Upper lobe of left lung (tissue), 6 donors: ENCODE results near the gene OR10H5. TPM values are rescaled to one million over a fixed set of nuclear protein-coding genes. Genes with fewer than 3 reads are reported as not detected.
A peak's percentile ranks its signal among the peaks of the same experiment; 100 is the strongest.

Experiments used
- ATAC-seq, 2 donors: fragments of 200-7000 bp; cut with Tn5 transposase; one replicate each; pipeline ENCODE4 v1.9.1; 2022; ENCODE audit warnings: mild to moderate bottlenecking in 2 of 2, moderate library complexity in 2 of 2; ENCODE audit not compliant: low FRiP score in 2 of 2
- DNase-seq, 2 donors: peaks; one replicate each; pipeline ENCODE4 v3.0.0-alpha.2; 2019 to 2020
- H3K27ac ChIP-seq, 4 donors: fragments of 200-600 bp; sonication (generic); one replicate each; pipeline ENCODE4 v1.5.1; 2016 to 2019
- H3K27me3 ChIP-seq, 4 donors: fragments of 200-600 bp; sonication (generic); one replicate each; pipeline ENCODE4 v1.5.1; 2017 to 2019
- H3K36me3 ChIP-seq, 4 donors: fragments of 200-600 bp; sonication (generic); one replicate each; pipeline ENCODE4 v1.5.1; 2016 to 2019
- H3K4me1 ChIP-seq, 4 donors: fragments of 200-600 bp; sonication (generic); one replicate each; pipeline ENCODE4 v1.5.1; 2018 to 2019
- H3K4me3 ChIP-seq, 4 donors: fragments of 200-600 bp; sonication (generic); one replicate each; pipeline ENCODE4 v1.5.1; 2017 to 2019; ENCODE audit warnings: mild to moderate bottlenecking in 2 of 4, moderate library complexity in 1 of 4
- H3K9me3 ChIP-seq, 4 donors: fragments of 200-600 bp; sonication (generic); one replicate each; pipeline ENCODE4 v1.5.1; 2018 to 2019
- POLR2A ChIP-seq, 4 donors: fragments of 450-650 bp; IDR thresholded peaks; one replicate each; pipeline ENCODE4 v1.5.1; 2016 to 2017; ENCODE audit warnings: antibody characterized with exemption in 4 of 4, mild to moderate bottlenecking in 2 of 4
- POLR2AphosphoS5 ChIP-seq, 2 donors: sonication (generic); formaldehyde crosslinking; IDR thresholded peaks; one replicate each; pipeline ENCODE4 v1.5.1; 2017; ENCODE audit warnings: antibody characterized with exemption in 2 of 2
- WGBS, 2 donors: methylation state at CpG; one replicate each; pipeline ENCODE4 v1.1.5; 2017 to 2018; 5-methylcytosine and 5-hydroxymethylcytosine counted together
- total RNA-seq, 6 donors: library from RNA; depleted of rRNA in 4 of 6; stranded (reverse); fragments of >200 nt in 4 of 6; gene quantifications; one replicate each; pipeline versions ENCODE4 v1.1.0 to v1.2.1, GENCODE V29; 2016 to 2021
- TF ChIP-seq, protein P1 (sequence below), 6 experiments: fragments of 450-650 bp in 4 of 6; fragments of 200-600 bp in 2 of 6; sonication (generic) in 2 of 6; IDR thresholded peaks; one replicate each; pipeline ENCODE4 v1.5.1; 2016 to 2019; ENCODE audit warnings: antibody characterized with exemption in 6 of 6
- donor health status: DM: no; HTN: no; CAD: no; lungs with moderate emphysema.
- donor health status: DM: no; HTN: yes; CAD: no; lungs with severe emphysema.

OR10H5 gene
- total RNA-seq, 6 donors from 2014 or later: not detected

DNA sequence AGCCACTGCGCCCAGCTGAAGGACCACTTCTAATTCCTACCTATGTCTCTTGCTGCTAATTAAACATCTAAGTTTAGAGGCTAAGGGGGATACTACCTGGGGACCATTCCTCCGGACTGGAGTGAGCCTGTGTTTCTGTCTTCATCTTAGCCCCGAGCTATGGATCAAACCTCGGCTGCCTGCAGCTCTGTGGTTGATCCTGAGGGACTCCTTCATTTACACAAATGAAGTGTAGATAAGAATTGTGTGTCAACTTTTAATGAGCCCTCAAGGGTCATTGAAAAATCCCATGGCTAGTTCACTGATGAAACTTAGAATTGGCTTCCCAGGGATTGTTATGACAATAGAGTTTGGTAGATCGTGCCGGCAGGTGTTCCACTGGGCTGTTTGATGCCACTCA lies 59.5 kb downstream of the OR10H5 start:
- DNase-seq (no peak), ATAC-seq (no peak)
- H3K27me3 ChIP-seq: no peaks in the 10 kb centered on the region
- H3K27ac ChIP-seq: no peak overlapping the region
- 47 to 82% methylated on average over 6 of the region's 6 CpGs for WGBS, 2 donors
- H3K4me1 ChIP-seq: peaks cover 0 to 11% (median 0%) of the 10 kb centered on the region in 4 donors
- no peak overlapping the region for H3K4me3 ChIP-seq
- H3K36me3 ChIP-seq: no peaks in the 10 kb centered on the region
- peak in 1 of 4 donors; percentile 20 for TF ChIP-seq POLR2A (IDR thresholded peaks at IDR 0.05)
- TF ChIP-seq, protein P1, sequence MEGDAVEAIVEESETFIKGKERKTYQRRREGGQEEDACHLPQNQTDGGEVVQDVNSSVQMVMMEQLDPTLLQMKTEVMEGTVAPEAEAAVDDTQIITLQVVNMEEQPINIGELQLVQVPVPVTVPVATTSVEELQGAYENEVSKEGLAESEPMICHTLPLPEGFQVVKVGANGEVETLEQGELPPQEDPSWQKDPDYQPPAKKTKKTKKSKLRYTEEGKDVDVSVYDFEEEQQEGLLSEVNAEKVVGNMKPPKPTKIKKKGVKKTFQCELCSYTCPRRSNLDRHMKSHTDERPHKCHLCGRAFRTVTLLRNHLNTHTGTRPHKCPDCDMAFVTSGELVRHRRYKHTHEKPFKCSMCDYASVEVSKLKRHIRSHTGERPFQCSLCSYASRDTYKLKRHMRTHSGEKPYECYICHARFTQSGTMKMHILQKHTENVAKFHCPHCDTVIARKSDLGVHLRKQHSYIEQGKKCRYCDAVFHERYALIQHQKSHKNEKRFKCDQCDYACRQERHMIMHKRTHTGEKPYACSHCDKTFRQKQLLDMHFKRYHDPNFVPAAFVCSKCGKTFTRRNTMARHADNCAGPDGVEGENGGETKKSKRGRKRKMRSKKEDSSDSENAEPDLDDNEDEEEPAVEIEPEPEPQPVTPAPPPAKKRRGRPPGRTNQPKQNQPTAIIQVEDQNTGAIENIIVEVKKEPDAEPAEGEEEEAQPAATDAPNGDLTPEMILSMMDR (IDR thresholded peaks at IDR 0.05): no peak
- H3K9me3 ChIP-seq: no peaks in the 10 kb centered on the region

DNA sequence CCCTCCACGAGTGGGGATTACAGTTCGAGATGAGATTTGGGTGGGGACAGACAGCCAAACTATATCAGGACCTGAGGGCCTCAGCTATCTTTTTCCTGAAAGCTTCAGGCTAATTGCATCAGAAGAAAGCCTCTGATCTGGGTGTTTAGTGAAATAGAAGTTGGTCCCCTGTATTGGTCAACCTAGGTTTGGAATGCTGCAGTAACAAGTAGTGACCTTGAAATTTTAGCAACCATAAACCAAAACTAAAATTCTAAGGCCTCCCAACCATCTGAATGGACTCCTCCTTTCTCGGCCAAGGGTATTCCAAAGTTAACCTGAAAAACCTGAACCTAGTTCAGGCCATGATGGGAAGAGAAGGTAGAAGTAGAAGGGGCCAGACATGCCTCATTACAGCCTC lies 62.9 kb downstream of the OR10H5 start:
- Histone ChIP-seq H3K27ac (no peak overlapping the region), H3K4me3 (no peak overlapping the region), H3K9me3 (no peaks in the 10 kb centered on the region), H3K4me1 (peaks cover 0 to 2% (median 0%) of the 10 kb centered on the region in 4 donors), H3K36me3 (no peaks in the 10 kb centered on the region), H3K27me3 (no peaks in the 10 kb centered on the region)
- DNase-seq: no peak
- no peak for ATAC-seq
- TF ChIP-seq, protein P1 (IDR thresholded peaks at IDR 0.05): no peak
- TF ChIP-seq POLR2AphosphoS5 (IDR thresholded peaks at IDR 0.05): no peak
- WGBS, 2 donors: 91 to 100% methylated on average over 1 to 3 of the region's 3 CpGs

Other genes starting within 250 kb of the OR10H5 start
- gene CYP4F8, start 172.4 kb upstream of the OR10H5 start, total RNA-seq: not detected
- 1 to 10 TPM; 1.1 to 2.1 (median 1.8) TPM for gene CYP4F3, start 146.8 kb upstream of the OR10H5 start, total RNA-seq
- gene CYP4F12, start 114.6 kb upstream of the OR10H5 start, total RNA-seq: 10 to 100 TPM in 1 of 6 donors, 1 to 10 TPM in 4, under 1 TPM in 1; 0.30 to 16.8 (median 2.0) TPM
- not detected for gene OR10H2, start 59.6 kb upstream of the OR10H5 start, total RNA-seq
- not detected for gene OR10H3, start 49.7 kb upstream of the OR10H5 start, total RNA-seq
- not detected for gene OR10H1, start 28.0 kb downstream of the OR10H5 start, total RNA-seq
- gene CYP4F2, start 110.4 kb downstream of the OR10H5 start, total RNA-seq: under 1 TPM in 2 of 6 donors, not detected in 4; 0.23 to 0.40 TPM
- 1 to 10 TPM in 4 of 6 donors, under 1 TPM in 1, not detected in 1; 0.26 to 3.1 (median 2.1) TPM for gene CYP4F11, start 146.9 kb downstream of the OR10H5 start, total RNA-seq
- gene OR10H4, start 161.3 kb downstream of the OR10H5 start, total RNA-seq: not detected